ENCODE results near the gene SRP9. TPM values are rescaled to one million over a fixed set of nuclear protein-coding genes. Genes with fewer than 3 reads are reported as not detected.

The SRP9 gene
- total RNA-seq: 140 and 152 TPM in 2 replicates

DNA sequence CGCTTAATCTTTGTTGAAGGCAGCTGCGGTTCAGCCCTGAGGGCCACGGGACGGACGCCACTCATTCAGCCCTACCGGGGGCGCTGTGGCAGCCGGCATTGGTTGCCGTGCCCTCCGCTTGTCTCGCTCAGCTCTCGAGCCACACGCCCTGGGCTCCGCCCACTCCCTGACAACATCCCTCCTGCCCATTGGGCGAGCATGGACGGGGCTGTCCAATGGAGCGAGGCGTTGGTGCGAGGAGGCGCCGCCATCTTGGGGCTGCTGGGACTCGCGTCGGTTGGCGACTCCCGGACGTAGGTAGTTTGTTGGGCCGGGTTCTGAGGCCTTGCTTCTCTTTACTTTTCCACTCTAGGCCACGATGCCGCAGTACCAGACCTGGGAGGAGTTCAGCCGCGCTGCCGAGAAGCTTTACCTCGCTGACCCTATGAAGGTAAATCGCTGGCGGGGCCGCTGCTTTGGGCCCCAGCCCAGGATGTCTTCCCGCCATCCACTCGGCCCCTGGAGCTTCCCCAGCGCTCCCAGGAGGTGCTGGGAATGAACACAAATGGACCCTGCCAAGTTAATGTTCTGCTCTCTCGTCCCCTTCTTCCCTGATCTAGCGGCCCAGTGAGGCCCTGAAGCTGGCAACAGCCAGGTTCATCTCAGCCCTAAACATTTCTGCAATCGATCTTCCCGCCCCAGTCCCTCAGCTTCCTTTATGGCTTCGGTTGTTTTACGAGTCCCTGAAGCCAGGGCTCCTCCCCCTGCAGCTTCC is at the start of gene SRP9:
TSS of gene SRP9 (plus strand) at position 244 of the 754 bp plus-strand sequence. CDS start at position 359, 115 bp downstream.

DNA sequence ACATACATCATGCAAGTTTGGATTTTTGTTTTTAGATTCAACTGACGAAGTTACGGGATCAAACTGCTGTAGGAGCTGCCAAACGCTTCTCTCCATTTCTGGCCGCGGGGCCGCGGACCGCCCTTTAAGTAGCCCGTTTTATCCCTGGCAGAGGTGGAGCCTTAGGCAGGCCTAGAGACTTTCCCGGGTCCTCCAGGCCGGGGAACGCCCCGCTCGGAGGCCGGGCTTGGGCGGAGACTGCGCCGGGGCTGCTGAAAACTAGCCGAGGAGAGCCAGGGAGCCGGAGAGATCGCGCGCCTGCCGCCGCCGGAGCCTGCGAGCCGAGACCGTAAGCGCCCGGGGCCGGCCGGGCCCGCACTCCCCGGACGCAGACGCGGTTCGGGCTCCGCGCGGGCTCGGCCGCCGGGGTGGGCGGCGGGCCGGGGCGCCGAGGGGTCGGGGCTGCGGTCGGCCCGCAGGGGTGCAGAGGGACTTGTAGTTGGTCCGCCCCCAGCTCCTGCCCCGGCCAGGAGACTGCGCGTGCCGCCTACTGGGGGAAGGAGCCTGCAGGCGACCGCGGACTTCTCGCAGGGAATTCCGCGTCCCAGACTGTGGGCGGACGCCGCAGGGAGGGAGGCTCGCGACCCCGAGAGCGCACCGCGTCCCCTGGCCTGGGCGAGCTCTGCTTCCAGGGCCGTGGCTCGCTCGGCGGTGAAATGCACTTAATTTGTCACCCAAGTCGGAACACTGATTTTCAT is 32.4 kb downstream of the SRP9 start, which contains the start of gene EPHX1:
TSS of gene EPHX1 (plus strand) at position 283 of the 737 bp plus-strand sequence. CDS start 18,606 bp downstream, outside the sequence.

Other genes starting within 250 kb of the SRP9 start
- gene ENAH, start 124.7 kb upstream of the SRP9 start, total RNA-seq: 95.5 and 132 TPM in 2 replicates
- gene EPHX1, start 32.3 kb downstream of the SRP9 start, total RNA-seq: 390 and 427 TPM in 2 replicates
- 10.2 and 12.4 TPM in 2 replicates for gene TMEM63A, start 104.6 kb downstream of the SRP9 start, total RNA-seq
- gene LEFTY1, start 111.3 kb downstream of the SRP9 start, total RNA-seq: not detected in 2 replicates
- 31.7 and 42.4 TPM in 2 replicates for gene PYCR2, start 146.4 kb downstream of the SRP9 start, total RNA-seq
- gene LEFTY2, start 163.4 kb downstream of the SRP9 start, total RNA-seq: not detected in 2 replicates
- 10.4 and 11.8 TPM in 2 replicates for gene SDE2, start 221.5 kb downstream of the SRP9 start, total RNA-seq

All from cardiac ventricle fibroblast (primary cell).